Measurements from ENCODE around the gene ANKRD55. TPM values are rescaled to one million over a fixed set of nuclear protein-coding genes. Genes with fewer than 3 reads are reported as not detected.
A peak's percentile ranks its signal among the peaks of the same experiment; 100 is the strongest.

Gene ANKRD55
- total and polyA plus RNA-seq, 2 donors (not counting 1 experiment from before 2014, with no cell fraction given): not detected

- Histone ChIP-seq H3K4me3 (replicated peaks in 1 of 4; ENCODE audit: control extremely low read depth in 1 of 4, insufficient read depth in 1 of 4, low read depth in 3 of 4, low read length in 4 of 4) (no peak overlapping the region), H3K27me3 (ENCODE audit: control insufficient read depth, insufficient read depth, low read length) (no peaks in the 10 kb centered on the region), H3K4me1 (ENCODE audit: control insufficient read depth, extremely low read depth, insufficient read depth, low read length) (peaks cover 15% of the 10 kb centered on the region), H3K79me2 (ENCODE audit: control insufficient read depth, insufficient read depth, low read length) (no peaks in the 10 kb centered on the region), H3K4me2 (ENCODE audit: extremely low read depth, insufficient read depth, low read length) (no peak overlapping the region), H4K20me1 (ENCODE audit: control insufficient read depth, extremely low read depth, insufficient read depth, low read length) (no peaks in the 10 kb centered on the region), H2AFZ (ENCODE audit: low read length) (no peak overlapping the region), H3K9me3 (ENCODE audit: control insufficient read depth, insufficient read depth, low read depth, low read length) (no peaks in the 10 kb centered on the region), H3K27ac (ENCODE audit: insufficient read depth, low read length) (no peak overlapping the region), H3K36me3 (ENCODE audit: control insufficient read depth, insufficient read depth, low read length) (no peaks in the 10 kb centered on the region), H3K9ac (ENCODE audit: insufficient read depth, low read length) (no peak overlapping the region)
- DNase-seq (ENCODE audit: low read depth in 2 of 2): peak; percentile 78 to 86
- TF ChIP-seq EZH2 (IDR thresholded peaks at IDR 0.05; ENCODE audit: low read length, missing control alignments): no peak
- no peak for TF ChIP-seq CTCF (conservative IDR thresholded peaks at IDR 0.05 in 1 of 2, IDR thresholded peaks at IDR 0.05 in 1 of 2; ENCODE audit: low read depth in 1 of 2, low read length in 2 of 2)
These were observed 46.8 kb upstream of the ANKRD55 start for GRCh38 chr5:56279979-56280378.

GRCh38 chr5:56279291-56279690 lies 46.2 kb upstream of the ANKRD55 start:
- Histone ChIP-seq H3K4me3 (replicated peaks in 1 of 4; ENCODE audit: control extremely low read depth in 1 of 4, insufficient read depth in 1 of 4, low read depth in 3 of 4, low read length in 4 of 4) (no peak overlapping the region), H3K9me3 (ENCODE audit: control insufficient read depth, insufficient read depth, low read depth, low read length) (no peaks in the 10 kb centered on the region), H3K27me3 (ENCODE audit: control insufficient read depth, insufficient read depth, low read length) (no peaks in the 10 kb centered on the region), H3K9ac (ENCODE audit: insufficient read depth, low read length) (no peak overlapping the region), H3K4me1 (ENCODE audit: control insufficient read depth, extremely low read depth, insufficient read depth, low read length) (peaks cover 15% of the 10 kb centered on the region), H3K4me2 (ENCODE audit: extremely low read depth, insufficient read depth, low read length) (no peak overlapping the region), H3K27ac (ENCODE audit: insufficient read depth, low read length) (no peak overlapping the region), H3K79me2 (ENCODE audit: control insufficient read depth, insufficient read depth, low read length) (no peaks in the 10 kb centered on the region), H3K36me3 (ENCODE audit: control insufficient read depth, insufficient read depth, low read length) (no peaks in the 10 kb centered on the region), H4K20me1 (ENCODE audit: control insufficient read depth, extremely low read depth, insufficient read depth, low read length) (no peaks in the 10 kb centered on the region), H2AFZ (ENCODE audit: low read length) (peak overlapping the region; percentile 8)
- TF ChIP-seq CTCF (conservative IDR thresholded peaks at IDR 0.05 in 1 of 2, IDR thresholded peaks at IDR 0.05 in 1 of 2; ENCODE audit: low read depth in 1 of 2, low read length in 2 of 2) (no peak), EZH2 (IDR thresholded peaks at IDR 0.05; ENCODE audit: low read length, missing control alignments) (no peak)
- DNase-seq (ENCODE audit: low read depth in 2 of 2): no peak

GRCh38 chr5:56278335-56278753 lies 45.2 kb upstream of the ANKRD55 start:
- Histone ChIP-seq H3K27me3 (ENCODE audit: control insufficient read depth, insufficient read depth, low read length) (no peaks in the 10 kb centered on the region), H3K27ac (ENCODE audit: insufficient read depth, low read length) (no peak overlapping the region), H3K79me2 (ENCODE audit: control insufficient read depth, insufficient read depth, low read length) (no peaks in the 10 kb centered on the region), H3K9me3 (ENCODE audit: control insufficient read depth, insufficient read depth, low read depth, low read length) (no peaks in the 10 kb centered on the region), H4K20me1 (ENCODE audit: control insufficient read depth, extremely low read depth, insufficient read depth, low read length) (no peaks in the 10 kb centered on the region), H3K4me3 (replicated peaks in 1 of 4; ENCODE audit: control extremely low read depth in 1 of 4, insufficient read depth in 1 of 4, low read depth in 3 of 4, low read length in 4 of 4) (no peak overlapping the region), H3K4me2 (ENCODE audit: extremely low read depth, insufficient read depth, low read length) (no peak overlapping the region), H2AFZ (ENCODE audit: low read length) (peak overlapping the region; percentile 25), H3K36me3 (ENCODE audit: control insufficient read depth, insufficient read depth, low read length) (no peaks in the 10 kb centered on the region), H3K4me1 (ENCODE audit: control insufficient read depth, extremely low read depth, insufficient read depth, low read length) (peaks cover 15% of the 10 kb centered on the region), H3K9ac (ENCODE audit: insufficient read depth, low read length) (no peak overlapping the region)
- peak; percentile 76 to 99 for DNase-seq (ENCODE audit: low read depth in 2 of 2)
- no peak for TF ChIP-seq EZH2 (IDR thresholded peaks at IDR 0.05; ENCODE audit: low read length, missing control alignments)
- peak in 1 of 2 donors; percentile 4 for TF ChIP-seq CTCF (conservative IDR thresholded peaks at IDR 0.05 in 1 of 2, IDR thresholded peaks at IDR 0.05 in 1 of 2; ENCODE audit: low read depth in 1 of 2, low read length in 2 of 2)

Measured in fibroblast of lung (primary cell).